A549 (cell line): ENCODE data around the gene SORCS2.

Experiments used
- CTCF ChIP-seq: fragments of >200 bp; sonication (Bioruptor Twin); formaldehyde crosslinking; IDR thresholded peaks from 3 replicates; pipeline ENCODE4 v1.5.1; 2016
- MAZ ChIP-seq: fragments of 150-350 bp; IDR thresholded peaks from 2 replicates; pipeline ENCODE4 v1.6.1; 2014; ENCODE audit warnings: antibody characterized with exemption, low read depth, low read length, borderline replicate concordance
- MYC ChIP-seq: IDR thresholded peaks from 2 replicates; pipeline ENCODE4 v1.6.1; 2012; ENCODE audit warnings: mild to moderate bottlenecking, inconsistent platforms, low read length, improper control_type of control experiment, borderline replicate concordance
- POLR2A ChIP-seq: IDR thresholded peaks from 2 replicates; pipeline ENCODE4 v1.6.1; 2012; ENCODE audit warnings: mild to moderate bottlenecking, low read length

DNA sequence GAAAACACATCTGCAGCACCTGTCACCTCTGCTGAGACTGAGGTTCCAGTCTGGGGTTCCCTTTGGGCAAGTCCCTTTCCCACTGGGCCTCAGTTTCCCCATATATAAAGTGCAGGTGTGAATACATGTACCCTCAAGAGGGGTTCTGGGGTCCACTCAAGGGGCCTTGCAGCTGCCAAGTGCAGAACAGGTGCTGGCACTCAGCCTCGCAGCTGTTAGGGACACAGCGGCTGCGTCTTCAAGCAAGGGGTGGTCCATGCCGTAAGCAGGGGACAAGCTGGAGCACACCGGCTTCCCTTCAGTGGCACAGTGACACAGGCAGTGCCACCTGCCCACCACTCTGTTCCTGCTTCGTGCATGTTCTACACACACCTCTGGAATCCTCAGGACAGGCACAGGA is 329.3 kb downstream of the SORCS2 start:
- TF ChIP-seq MAZ (no peak), POLR2A (no peak), CTCF (no peak), MYC (no peak)
